Endothelial cell (in vitro differentiated cells): ENCODE measurements around the gene GGTA1. TPM values are rescaled to one million over a fixed set of nuclear protein-coding genes. Genes with fewer than 3 reads are reported as not detected.

Experiments
- DNase-seq: peaks from one replicate; pipeline ENCODE4 v3.0.0; 2021; ENCODE audit warnings: low spot score
- H3K27ac Mint-ChIP-seq: one replicate; pipeline ENCODE4 v1.8.0; 2021; ENCODE audit warnings: mixed read lengths, inconsistent platforms; ENCODE audit not compliant: unreplicated experiment
- H3K27me3 Mint-ChIP-seq: one replicate; pipeline ENCODE4 v1.8.0; 2021; ENCODE audit warnings: mild to moderate bottlenecking, moderate library complexity, mixed read lengths, inconsistent platforms; ENCODE audit not compliant: unreplicated experiment
- H3K36me3 Mint-ChIP-seq: one replicate; pipeline ENCODE4 v1.8.0; 2021; ENCODE audit warnings: mild to moderate bottlenecking, low read depth, mixed read lengths, inconsistent platforms; ENCODE audit not compliant: unreplicated experiment
- H3K4me1 Mint-ChIP-seq: one replicate; pipeline ENCODE4 v1.8.0; 2021; ENCODE audit warnings: mild to moderate bottlenecking, mixed read lengths, inconsistent platforms; ENCODE audit not compliant: unreplicated experiment
- H3K4me3 Mint-ChIP-seq: one replicate; pipeline ENCODE4 v1.8.0; 2021; ENCODE audit warnings: mild to moderate bottlenecking, mixed read lengths, inconsistent platforms; ENCODE audit not compliant: unreplicated experiment
- H3K9me3 Mint-ChIP-seq: one replicate; pipeline ENCODE4 v1.8.0; 2021; ENCODE audit warnings: mixed read lengths, inconsistent platforms; ENCODE audit not compliant: unreplicated experiment
- total RNA-seq: library from RNA; stranded (reverse); fragmentation: NEBNext Ultra II Directional; extraction: Animal tissue kit (Norgen Biotek cat#: 25700); gene quantifications from one replicate; pipeline ENCODE4 v1.2.1, GENCODE V29; 2021; ENCODE audit not compliant: unreplicated experiment
- TF ChIP-seq, protein P1 (sequence below): fragments of 200-600 bp; sonication (generic); IDR thresholded peaks from one replicate; pipeline ENCODE4 v1.5.0; 2021; ENCODE audit warnings: antibody characterized with exemption; ENCODE audit not compliant: unreplicated experiment

The GGTA1 gene
- total RNA-seq, 1 donor from 2014 or later, result 19.7 TPM

DNA sequence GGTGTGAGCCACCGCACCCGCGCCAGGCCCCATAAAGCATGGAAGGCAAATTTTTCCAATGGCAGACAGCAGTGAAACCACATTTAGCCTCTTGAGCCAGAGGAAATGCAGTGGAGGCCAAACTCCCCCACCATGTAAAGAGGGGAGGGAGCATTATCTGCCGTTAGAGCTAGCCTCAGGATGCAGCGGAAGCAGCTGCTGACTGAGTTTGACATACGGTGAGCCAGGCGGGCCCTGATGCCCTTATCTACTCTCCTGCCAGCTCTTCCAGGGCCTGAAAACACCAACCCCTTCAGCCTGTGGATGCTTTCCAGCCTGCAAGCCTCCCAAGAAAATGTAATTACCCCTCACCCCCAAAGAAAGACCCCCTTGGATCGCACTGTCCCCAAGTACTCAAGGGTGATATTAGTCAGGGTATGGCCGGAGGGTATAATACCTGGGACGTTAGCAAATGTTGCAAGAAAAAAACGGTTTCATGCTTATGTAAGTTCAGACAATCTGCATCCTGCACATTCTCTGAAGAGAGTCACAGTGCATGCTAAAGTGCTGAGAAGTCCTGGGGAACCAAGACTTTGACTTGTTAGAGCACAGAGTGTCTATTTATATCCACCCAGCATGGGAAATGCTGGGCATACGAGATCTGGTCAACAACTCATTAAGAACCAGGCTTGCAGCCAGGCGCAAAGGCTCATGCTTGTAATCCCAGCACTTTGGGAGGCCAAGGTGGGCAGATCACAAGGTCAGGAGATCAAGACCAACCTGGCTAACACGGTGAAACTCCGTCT is 11.3 kb upstream of the GGTA1 start:
- no peak for DNase-seq
- H3K4me3 Mint-ChIP-seq, result no peak overlapping the region
- TF ChIP-seq, protein P1, sequence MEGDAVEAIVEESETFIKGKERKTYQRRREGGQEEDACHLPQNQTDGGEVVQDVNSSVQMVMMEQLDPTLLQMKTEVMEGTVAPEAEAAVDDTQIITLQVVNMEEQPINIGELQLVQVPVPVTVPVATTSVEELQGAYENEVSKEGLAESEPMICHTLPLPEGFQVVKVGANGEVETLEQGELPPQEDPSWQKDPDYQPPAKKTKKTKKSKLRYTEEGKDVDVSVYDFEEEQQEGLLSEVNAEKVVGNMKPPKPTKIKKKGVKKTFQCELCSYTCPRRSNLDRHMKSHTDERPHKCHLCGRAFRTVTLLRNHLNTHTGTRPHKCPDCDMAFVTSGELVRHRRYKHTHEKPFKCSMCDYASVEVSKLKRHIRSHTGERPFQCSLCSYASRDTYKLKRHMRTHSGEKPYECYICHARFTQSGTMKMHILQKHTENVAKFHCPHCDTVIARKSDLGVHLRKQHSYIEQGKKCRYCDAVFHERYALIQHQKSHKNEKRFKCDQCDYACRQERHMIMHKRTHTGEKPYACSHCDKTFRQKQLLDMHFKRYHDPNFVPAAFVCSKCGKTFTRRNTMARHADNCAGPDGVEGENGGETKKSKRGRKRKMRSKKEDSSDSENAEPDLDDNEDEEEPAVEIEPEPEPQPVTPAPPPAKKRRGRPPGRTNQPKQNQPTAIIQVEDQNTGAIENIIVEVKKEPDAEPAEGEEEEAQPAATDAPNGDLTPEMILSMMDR, result no peak
- H3K36me3 Mint-ChIP-seq, result no peaks in the 10 kb centered on the region
- no peak overlapping the region for H3K27ac Mint-ChIP-seq
- H3K4me1 Mint-ChIP-seq, result peaks cover 4% of the 10 kb centered on the region
- no peaks in the 10 kb centered on the region for H3K9me3 Mint-ChIP-seq
- H3K27me3 Mint-ChIP-seq, result no peaks in the 10 kb centered on the region

DNA sequence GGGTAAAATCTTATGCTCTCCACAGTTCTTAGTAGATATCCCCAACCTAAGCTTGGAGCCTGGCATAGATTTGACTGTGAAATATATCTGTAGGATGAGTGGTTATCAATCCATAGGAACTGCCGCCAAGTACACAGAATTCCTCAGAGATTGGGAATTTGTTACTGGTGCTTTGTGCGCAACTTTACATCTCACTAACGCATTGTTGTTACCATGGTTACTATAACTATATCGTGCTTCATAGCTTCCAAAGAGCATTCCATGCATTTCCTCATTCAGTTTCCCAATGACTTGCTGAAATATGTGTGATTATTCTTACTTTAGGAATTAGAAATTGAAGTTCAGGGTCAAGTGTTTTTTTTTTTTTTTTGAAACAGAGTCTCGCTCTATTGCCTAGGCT is 9.5 kb upstream of the GGTA1 start:
- Mint-ChIP-seq H3K36me3 (no peaks in the 10 kb centered on the region), H3K27ac (no peak overlapping the region), H3K9me3 (no peaks in the 10 kb centered on the region), H3K27me3 (peaks cover 2% of the 10 kb centered on the region), H3K4me3 (no peak overlapping the region), H3K4me1 (peaks cover 4% of the 10 kb centered on the region)
- TF ChIP-seq, protein P1, result no peak
- no peak for DNase-seq

DNA sequence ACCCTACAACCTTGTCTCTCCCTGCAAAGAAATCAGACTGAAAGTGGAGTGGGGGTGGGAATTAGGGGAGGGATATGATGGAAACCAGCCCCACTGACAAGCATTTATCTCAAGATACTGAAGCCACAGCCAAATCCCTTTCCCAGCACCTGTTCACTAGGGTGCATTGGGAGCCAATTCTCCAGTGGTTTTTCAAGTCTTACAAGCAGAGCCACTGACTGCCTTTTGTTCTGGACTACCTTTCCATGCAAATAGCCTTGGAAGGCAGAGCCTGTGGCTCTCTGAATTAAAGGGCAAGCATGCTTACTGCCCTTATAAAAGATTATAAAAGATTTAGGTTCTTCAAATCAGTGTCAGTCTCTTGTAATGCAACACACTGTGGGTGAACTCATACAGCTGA is 8.8 kb upstream of the GGTA1 start:
- TF ChIP-seq, protein P1, result no peak
- Mint-ChIP-seq H3K4me3 (no peak overlapping the region), H3K9me3 (no peaks in the 10 kb centered on the region), H3K36me3 (no peaks in the 10 kb centered on the region), H3K27me3 (peaks cover 2% of the 10 kb centered on the region), H3K4me1 (peaks cover 9% of the 10 kb centered on the region), H3K27ac (no peak overlapping the region)
- no peak for DNase-seq

DNA sequence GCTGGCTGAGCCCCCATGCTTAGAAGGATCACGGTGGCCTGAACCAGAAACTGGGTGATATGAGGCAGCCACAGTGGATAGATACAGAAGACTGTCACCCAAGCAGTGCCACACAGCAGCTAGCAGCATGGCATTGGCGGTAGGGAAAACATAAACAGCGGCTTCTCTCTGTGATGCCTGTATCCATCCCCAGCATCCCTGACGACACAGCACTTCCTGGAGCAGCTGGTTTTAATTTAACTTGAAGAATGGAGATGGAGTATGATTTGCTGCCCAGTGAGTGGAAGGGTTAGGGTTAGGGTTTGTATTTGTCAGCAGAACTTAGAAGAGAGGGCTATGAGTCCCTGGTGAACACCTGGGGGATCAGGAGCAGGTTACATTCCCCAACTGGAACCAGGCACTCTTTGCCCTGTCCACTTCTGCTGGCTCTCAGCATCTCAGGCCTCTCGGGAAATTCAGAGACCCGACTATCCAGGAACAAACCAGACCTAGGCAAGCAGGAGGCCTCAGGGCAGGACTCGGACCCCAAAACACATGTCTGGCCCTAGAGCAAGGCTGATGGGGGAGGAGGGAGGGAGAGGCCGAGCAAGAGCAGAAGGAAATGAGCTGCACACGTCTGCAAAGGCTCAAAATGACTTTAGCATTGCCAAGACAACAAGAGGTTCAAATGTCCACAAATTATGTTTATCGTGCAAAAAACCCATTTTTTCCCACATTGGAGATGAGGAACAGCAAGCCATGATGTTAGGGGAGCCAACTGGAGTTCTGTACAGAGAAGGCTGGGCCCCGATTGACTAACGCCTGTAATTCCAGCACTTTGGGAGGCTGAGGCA is 6.5 kb upstream of the GGTA1 start:
- Mint-ChIP-seq H3K4me3 (no peak overlapping the region), H3K4me1 (peaks cover 18% of the 10 kb centered on the region), H3K9me3 (no peaks in the 10 kb centered on the region), H3K27me3 (peaks cover 2% of the 10 kb centered on the region), H3K27ac (no peak overlapping the region), H3K36me3 (no peaks in the 10 kb centered on the region)
- TF ChIP-seq, protein P1, result no peak
- DNase-seq, result no peak

DNA sequence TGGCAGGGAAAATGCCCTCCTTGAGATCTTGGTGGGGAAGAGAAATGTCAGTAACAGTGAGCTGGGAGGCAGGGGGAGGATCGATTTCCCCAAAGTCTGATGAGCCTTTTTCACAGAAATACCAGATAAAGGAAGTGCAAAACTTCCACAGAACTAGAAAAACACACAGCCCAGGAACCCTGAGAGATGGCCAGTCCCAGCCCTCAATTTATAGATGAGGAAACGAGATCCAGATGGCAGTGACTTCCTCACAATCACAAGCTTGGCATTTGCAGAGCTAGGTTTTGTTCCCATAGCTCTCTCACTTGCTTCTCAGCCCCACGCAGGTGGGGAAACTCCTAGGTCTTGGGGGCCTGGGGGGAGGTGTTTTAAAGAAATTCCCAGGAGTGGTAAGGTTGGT is 3.8 kb upstream of the GGTA1 start:
- H3K27me3 Mint-ChIP-seq, result peaks cover 2% of the 10 kb centered on the region
- peak overlapping the region; percentile 2 for H3K27ac Mint-ChIP-seq
- peaks cover 27% of the 10 kb centered on the region for H3K4me1 Mint-ChIP-seq
- H3K9me3 Mint-ChIP-seq, result no peaks in the 10 kb centered on the region
- TF ChIP-seq, protein P1, result no peak
- no peak for DNase-seq
- no peaks in the 10 kb centered on the region for H3K36me3 Mint-ChIP-seq
- no peak overlapping the region for H3K4me3 Mint-ChIP-seq
